Tibial artery (tissue), 4 donors: ENCODE results near the gene ADPRHL1.

ENCODE experiments used
- DNase-seq, 2 donors: peaks; one replicate each; pipeline ENCODE4 v3.0.0-alpha.2; 2019
- H3K27ac ChIP-seq, 2 donors: fragments of 200-600 bp; sonication (generic) in 1 of 2; 1 replicate in 1 of 2; 2 replicates in 1 of 2; pipeline ENCODE4 v1.5.1; 2018 to 2019; ENCODE audit warnings: mild to moderate bottlenecking in 1 of 2
- H3K27me3 ChIP-seq, 2 donors: fragments of 200-600 bp; sonication (generic) in 1 of 2; one replicate each; pipeline versions ENCODE4 v1.5.1 to v1.6.0; 2016 to 2019
- H3K36me3 ChIP-seq, 3 donors: fragments of 200-600 bp; sonication (generic) in 2 of 3; one replicate each; pipeline ENCODE4 v1.5.1; 2016 to 2019; ENCODE audit warnings: mild to moderate bottlenecking in 2 of 3
- H3K4me1 ChIP-seq, 4 donors: fragments of 200-600 bp; sonication (generic) in 2 of 4; 1 replicate in 3 of 4; 2 replicates in 1 of 4; pipeline ENCODE4 v1.5.1; 2016 to 2019
- H3K4me3 ChIP-seq, 2 donors: fragments of 200-600 bp; sonication (generic) in 1 of 2; 1 replicate in 1 of 2; 2 replicates in 1 of 2; pipeline ENCODE4 v1.5.1; 2018 to 2019; ENCODE audit warnings: mild to moderate bottlenecking in 2 of 2
- H3K9me3 ChIP-seq, 3 donors: fragments of 200-600 bp; sonication (generic) in 1 of 3; one replicate each; pipeline ENCODE4 v1.5.1; 2016 to 2019
- intact Hi-C: fragments of 100-400 bp; cut with DNase I; formaldehyde crosslinking; loops from one replicate; pipeline ENCODE4 v1.15.0; 2023; ENCODE audit warnings: low total_unique reads
- TF ChIP-seq, protein P1 (sequence below), 2 experiments: fragments of 200-600 bp in 1 of 2; fragments of 450-650 bp in 1 of 2; IDR thresholded peaks; one replicate each; pipeline ENCODE4 v1.5.1; 2017 to 2019; ENCODE audit warnings: antibody characterized with exemption in 2 of 2, mild to moderate bottlenecking in 1 of 2, moderate library complexity in 1 of 2

Gene ADPRHL1

DNA sequence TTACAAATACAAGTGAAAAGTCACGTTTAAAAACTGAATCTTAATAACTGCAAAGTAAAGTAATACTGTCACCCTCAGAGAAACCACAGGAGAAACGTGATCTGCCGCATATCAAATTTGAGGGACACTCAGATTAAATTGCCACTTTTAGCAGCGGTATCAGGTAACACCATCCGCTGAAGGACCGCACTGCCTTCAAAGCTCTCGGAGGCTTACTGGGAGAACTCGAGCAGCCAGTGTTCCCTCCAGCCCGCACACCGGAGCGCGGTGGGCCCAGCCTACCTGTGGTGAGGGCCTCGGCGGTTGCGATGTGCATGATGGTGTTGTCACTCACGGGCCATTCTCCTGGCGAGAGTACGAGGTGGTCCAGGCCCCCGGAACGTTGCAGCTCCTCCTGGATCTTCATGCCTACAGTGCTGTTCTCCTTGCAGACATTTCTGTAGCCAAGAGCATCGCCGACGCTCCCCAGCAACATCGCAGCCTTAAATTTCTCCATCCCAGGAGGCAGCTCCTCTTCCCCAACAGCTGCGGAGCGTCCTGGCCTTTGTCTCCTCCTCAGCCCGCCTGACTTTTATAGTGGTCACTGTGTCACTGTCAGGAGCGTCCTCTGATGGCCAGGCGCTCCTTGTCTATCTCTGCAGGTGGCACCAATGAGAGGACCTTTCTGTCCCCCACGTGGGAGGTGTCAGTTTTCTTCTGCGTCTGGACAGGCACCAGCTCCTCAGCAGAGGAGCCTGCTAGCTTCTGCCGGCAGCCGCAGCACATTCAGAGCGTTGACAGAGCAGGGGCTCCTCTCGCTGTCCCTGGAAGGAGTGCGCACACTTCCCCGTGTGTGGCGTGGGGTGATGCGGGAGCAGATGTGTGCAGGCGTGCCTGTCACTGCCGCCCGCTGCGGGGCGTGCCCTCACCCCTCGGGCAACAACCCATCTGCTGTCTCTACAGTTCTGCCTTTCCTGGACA, at the start of gene ADPRHL1:
TSS of gene ADPRHL1 (minus strand) at position 547 of the 960 bp plus-strand sequence. CDS start at position 496, 51 bp downstream.
- Histone ChIP-seq H3K4me3 (no peak within 1 kb of the TSS), H3K36me3 (peaks cover 24 to 51% (median 36%) of the 10 kb centered on the region in 3 donors)
- intact Hi-C loops = loop anchor here (10.0 kb wide), 1 partner anchor 238 kb away; no protein-coding TSS in a partner anchor

DNA sequence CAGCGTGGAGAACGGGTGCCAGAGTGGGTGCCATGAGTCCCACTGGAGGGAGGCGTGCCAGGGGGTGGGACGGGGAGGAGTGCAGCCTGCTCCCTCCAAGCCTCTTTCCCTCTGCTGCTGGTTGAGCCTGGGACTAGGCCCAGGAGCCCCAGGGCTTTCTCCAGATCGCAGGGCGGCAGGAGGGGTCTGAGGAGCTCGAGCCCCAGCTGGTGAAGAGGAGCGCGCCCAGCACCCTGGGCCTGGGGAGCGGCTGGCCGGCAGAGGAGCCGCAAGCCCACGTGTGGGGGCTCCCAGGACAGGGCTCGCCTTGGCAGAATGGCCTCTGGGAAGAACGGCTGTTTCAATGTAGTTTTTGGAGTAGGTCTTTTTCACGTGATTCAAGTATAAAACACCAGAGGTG, 49.4 kb upstream of the ADPRHL1 start:
- Histone ChIP-seq H3K4me1 (peaks cover 0 to 31% (median 5%) of the 10 kb centered on the region in 4 donors), H3K36me3 (peaks cover 75 to 89% (median 78%) of the 10 kb centered on the region in 3 donors), H3K4me3 (no peak overlapping the region), H3K27ac (no peak overlapping the region), H3K27me3 (no peaks in the 10 kb centered on the region), H3K9me3 (no peaks in the 10 kb centered on the region)
- intact Hi-C loops = no loop called here
- no peak for DNase-seq
- TF ChIP-seq, protein P1, sequence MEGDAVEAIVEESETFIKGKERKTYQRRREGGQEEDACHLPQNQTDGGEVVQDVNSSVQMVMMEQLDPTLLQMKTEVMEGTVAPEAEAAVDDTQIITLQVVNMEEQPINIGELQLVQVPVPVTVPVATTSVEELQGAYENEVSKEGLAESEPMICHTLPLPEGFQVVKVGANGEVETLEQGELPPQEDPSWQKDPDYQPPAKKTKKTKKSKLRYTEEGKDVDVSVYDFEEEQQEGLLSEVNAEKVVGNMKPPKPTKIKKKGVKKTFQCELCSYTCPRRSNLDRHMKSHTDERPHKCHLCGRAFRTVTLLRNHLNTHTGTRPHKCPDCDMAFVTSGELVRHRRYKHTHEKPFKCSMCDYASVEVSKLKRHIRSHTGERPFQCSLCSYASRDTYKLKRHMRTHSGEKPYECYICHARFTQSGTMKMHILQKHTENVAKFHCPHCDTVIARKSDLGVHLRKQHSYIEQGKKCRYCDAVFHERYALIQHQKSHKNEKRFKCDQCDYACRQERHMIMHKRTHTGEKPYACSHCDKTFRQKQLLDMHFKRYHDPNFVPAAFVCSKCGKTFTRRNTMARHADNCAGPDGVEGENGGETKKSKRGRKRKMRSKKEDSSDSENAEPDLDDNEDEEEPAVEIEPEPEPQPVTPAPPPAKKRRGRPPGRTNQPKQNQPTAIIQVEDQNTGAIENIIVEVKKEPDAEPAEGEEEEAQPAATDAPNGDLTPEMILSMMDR (IDR thresholded peaks at IDR 0.05) = no peak

More for the DNA sequence above, at the start of gene ADPRHL1:
- Histone ChIP-seq H3K9me3 (no peaks in the 10 kb centered on the region), H3K27ac (no peak within 1 kb of the TSS), H3K4me1 (no peaks in the 10 kb centered on the region), H3K27me3 (no peaks in the 10 kb centered on the region)
- TF ChIP-seq, protein P1 (IDR thresholded peaks at IDR 0.05) = no peak
- DNase-seq = no peak

DNA sequence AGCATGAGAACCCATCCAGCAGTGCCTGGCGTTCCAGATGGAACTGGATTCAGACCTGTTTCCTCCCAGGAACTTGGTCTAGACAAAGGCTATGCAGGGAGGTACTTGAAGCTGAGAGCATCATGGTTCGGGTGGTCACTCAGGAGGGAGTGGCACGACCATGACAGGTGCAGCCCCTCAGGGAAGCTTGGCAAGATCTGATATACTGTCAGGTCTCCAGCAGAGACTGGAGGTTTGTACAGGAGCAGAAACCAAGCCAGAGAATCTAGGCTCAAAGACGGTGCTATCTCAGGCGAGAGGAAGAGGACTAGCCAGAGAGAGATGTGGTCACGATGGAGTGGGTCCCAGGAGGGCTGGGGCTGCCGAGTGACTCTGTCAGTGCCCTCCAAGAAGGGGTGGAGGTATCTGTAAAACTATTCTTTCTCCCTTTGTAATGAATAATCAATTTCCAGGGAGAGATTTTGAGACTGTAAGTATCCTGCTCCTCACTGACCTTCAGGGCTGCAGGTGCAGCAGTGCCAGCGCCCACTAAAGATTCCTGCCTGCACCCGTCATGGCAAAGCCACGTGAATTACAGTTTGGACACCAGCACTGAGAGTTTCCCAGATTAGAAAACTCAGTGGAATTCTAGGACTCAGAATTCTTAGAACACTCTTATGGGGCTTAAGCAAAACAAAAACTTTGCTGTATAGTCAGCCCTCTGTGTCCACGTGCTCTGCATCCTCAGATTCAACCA, 47.4 kb upstream of the ADPRHL1 start:
- peak overlapping the region in 1 of 2 donors; percentile 13 for H3K27ac ChIP-seq
- H3K4me1 ChIP-seq = peaks cover 0 to 37% (median 9%) of the 10 kb centered on the region in 4 donors
- no peak overlapping the region for H3K4me3 ChIP-seq
- DNase-seq = no peak
- peaks cover 91 to 95% (median 92%) of the 10 kb centered on the region in 3 donors for H3K36me3 ChIP-seq
- H3K9me3 ChIP-seq = no peaks in the 10 kb centered on the region
- intact Hi-C loops = no loop called here
- TF ChIP-seq, protein P1 (IDR thresholded peaks at IDR 0.05) = no peak
- no peaks in the 10 kb centered on the region for H3K27me3 ChIP-seq

GRCh38 chr13:113499936-113500335, 46.6 kb upstream of the ADPRHL1 start:
- H3K27ac ChIP-seq = no peak overlapping the region
- no peak for DNase-seq
- H3K9me3 ChIP-seq = no peaks in the 10 kb centered on the region
- TF ChIP-seq, protein P1 (IDR thresholded peaks at IDR 0.05) = no peak
- peaks cover 0 to 43% (median 17%) of the 10 kb centered on the region in 4 donors for H3K4me1 ChIP-seq
- H3K4me3 ChIP-seq = no peak overlapping the region
- intact Hi-C loops = loop anchor here (10.0 kb wide), 1 partner anchor 205 kb away; the partner anchor contains the start of gene LAMP1
- peaks cover 87 to 89% (median 89%) of the 10 kb centered on the region in 3 donors for H3K36me3 ChIP-seq
- H3K27me3 ChIP-seq = no peaks in the 10 kb centered on the region

DNA sequence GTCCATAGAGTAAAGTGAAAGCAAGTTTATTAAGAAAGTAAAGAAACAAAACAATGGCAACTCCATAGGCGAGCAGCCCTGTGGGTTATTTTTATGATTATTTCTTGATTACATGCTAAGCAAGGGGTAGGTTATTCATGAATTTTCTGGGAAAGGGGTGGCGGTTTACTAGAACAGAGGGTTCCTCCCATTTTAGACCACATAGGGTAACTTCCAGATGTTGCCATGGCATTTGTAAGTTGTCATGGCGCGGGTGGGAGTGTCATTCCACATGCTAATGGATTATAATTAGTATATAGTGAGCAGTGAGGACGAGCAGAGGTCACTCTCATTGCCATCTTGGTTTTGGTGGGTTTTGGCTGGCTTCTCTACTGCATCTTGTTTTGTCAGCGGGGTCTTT, 45.6 kb upstream of the ADPRHL1 start:
- Histone ChIP-seq H3K4me1 (peaks cover 0 to 53% (median 27%) of the 10 kb centered on the region in 4 donors), H3K4me3 (no peak overlapping the region), H3K27ac (no peak overlapping the region), H3K27me3 (no peaks in the 10 kb centered on the region), H3K9me3 (no peaks in the 10 kb centered on the region), H3K36me3 (peaks cover 78 to 80% (median 79%) of the 10 kb centered on the region in 3 donors)
- intact Hi-C loops = loop anchor here (10.0 kb wide), 1 partner anchor 204 kb away; the partner anchor contains the start of gene LAMP1
- no peak for DNase-seq
- TF ChIP-seq, protein P1 (IDR thresholded peaks at IDR 0.05) = no peak
